ENCODE data around the gene SAPCD1.
"Not testable (repeated sequence)": the region's sequence is repeated elsewhere in the genome, so short reads cannot be mapped to it uniquely, and the experiment has no call there.

SAPCD1 gene

DNA sequence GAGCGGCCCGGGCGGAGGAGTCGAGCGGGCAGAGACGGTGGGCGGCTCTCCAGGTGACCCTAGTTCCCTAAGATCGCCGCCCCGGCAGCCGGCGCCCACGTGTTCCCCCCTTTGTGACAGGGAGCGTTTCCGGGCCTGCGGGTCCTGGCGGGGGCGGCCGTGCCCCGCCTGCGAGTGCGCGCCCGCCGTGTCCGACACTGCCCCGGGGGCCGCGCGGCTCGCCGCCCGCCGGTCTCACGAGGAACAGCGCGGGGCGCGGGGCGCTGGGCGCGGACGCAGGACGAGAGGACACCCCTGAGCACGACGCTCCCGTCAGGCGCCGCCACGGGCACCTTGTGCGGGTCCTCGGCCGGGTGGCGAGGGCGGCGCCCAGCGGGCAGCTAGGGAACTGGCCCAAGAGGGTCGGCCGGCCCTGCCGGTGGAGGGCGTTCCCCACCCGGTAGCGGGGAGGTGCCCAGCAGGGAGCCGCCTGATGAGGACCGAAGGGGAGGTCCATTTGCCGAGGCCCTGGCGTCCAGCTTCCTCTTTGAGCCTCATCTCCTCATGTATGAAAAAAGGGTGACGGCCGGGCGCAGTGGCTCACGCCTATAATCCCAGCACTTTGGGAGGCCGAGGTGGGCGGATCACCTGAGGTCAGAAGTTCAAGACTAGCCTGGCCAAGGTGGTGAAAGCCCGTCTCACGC lies 33.3 kb downstream of the SAPCD1 start, which contains the start of gene VARS1:
Gene VARS1, minus strand, starts transcription at position 137 of the 683 bp plus-strand sequence. CDS start 535 bp downstream, outside the sequence.
- peak; percentile 81 to 83 for DNase-seq (ENCODE audit: extremely low read depth in 1 of 2, low read depth in 1 of 2)

DNA sequence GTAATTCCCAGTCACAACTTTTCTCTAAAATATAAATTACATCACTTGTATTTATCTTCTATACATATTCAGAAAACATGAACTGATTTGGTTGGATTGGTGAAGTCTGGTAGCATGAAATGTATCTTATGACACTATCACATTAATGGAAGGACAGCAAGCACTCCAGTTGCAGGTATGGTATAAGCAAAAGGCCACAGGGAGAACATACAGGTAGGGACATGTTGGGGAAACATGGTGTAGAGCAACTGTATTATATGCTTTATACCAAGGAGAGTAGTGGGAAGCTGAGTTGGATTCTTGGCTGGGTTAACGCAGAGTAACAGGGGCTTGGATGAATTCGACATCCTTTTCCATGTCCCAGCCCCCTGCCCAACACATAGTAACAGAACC lies 34.5 kb downstream of the SAPCD1 start:
- DNase-seq (ENCODE audit: extremely low read depth in 1 of 2, low read depth in 1 of 2): no peak

DNA sequence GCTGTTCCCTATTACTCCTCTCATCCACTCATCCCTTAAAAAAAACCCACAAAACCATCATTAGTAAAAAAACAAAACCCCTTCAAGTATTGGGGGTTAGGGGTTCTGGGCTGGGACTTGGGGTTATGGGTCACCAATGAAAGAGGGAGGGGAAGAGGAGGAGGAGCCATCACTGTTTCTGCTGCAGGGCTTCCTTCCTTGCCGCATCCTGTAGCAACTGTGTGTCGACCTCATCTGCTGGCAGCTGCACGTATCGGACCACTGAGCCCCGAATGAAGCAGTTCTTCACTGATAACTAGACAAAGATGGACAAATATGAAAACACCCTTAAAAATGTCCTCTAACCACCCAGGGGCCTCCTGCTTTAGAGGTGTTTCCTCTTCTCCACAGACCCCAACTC lies 35.1 kb downstream of the SAPCD1 start:
- no peak for DNase-seq (ENCODE audit: extremely low read depth in 1 of 2, low read depth in 1 of 2)

DNA sequence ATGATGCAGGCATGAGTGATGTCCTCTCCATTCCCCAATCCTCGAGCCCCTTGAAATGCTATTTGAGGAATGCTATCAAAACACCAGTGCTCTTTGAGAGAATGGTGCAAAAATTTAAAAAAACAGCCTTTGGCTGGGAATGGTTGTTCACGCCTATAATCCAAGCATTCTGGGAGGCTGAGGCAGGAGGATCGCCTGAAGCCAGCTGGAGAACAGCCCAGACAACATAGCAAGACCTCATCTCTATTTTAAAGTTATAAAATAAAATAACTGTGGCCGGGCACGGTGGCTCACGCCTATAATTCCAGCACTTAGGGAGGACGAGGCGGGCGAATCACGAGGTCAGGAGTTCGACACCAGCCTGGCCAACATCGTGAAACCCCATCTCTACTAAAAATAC lies 37.3 kb downstream of the SAPCD1 start:
- no peak for DNase-seq (ENCODE audit: extremely low read depth in 1 of 2, low read depth in 1 of 2)

- not testable (repeated sequence) for DNase-seq (ENCODE audit: extremely low read depth in 1 of 2, low read depth in 1 of 2)
Observed at GRCh38 chr6:31801031-31801927, 38.8 kb downstream of the SAPCD1 start.

GRCh38 chr6:31805939-31806469 lies 43.5 kb downstream of the SAPCD1 start:
- no peak for DNase-seq (ENCODE audit: extremely low read depth in 1 of 2, low read depth in 1 of 2)

DNA sequence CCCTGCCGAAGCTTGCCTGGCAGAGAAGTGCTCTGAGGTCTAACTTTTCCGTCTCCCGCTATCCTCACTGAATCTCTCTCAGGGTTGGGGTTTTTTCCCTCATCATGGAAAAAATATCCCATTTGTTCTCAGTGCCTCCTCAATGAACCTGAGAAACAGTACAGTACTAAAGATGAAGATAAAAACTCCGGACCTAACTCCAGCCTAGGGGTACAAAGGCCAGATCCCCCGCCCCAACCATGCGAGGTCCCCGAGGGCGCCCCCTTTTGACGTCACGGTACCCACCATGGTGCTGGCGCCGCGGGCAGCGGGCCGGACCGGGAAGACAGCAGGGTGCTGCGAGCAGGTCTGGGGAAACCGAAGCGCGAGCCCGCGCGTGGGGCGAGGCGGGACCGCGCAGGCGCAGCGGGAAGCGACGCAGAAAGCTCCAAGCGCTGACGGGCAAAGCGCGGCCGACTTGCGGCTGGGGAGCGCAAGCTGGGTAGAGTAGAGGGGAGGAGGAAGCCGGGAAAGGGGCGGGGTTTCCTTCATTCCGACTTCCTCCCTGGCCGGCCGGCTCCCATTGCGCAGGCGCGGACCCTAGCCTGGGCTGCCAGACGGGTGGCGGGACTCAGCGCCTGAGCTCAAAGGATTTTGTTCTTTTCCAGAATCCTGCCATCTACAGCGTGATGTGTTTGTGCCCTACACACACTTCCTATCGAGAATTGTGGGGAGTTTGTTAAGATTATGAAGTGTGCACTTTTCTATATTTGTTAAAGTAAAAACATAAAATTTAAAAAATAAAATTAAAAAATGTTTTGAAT lies 44.2 kb downstream of the SAPCD1 start, which contains the start of gene LSM2:
Gene LSM2, minus strand, starts transcription at position 497 of the 803 bp plus-strand sequence. Its CDS starts 209 bp downstream, at position 288.
- peak; percentile 95 for DNase-seq (ENCODE audit: extremely low read depth in 1 of 2, low read depth in 1 of 2)

DNA sequence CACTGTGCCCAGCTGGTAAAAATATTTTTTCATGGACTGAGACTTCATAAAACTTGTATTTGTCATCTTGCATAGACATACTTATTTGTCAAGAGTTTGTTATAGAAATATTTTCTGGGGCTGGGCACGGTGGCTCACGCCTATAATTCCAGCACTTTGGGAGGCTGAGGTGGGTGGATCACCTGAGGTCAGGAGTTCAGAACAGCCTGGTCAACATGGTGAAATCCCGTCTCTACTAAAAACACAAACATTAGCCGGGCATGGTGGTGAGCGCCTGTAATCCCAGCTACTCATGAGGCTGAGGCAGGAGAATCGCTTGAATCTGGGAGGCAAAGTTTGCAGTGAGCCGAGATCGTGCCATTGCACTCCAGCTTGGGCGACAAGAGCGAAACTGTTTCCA lies 46.1 kb downstream of the SAPCD1 start:
- not testable (repeated sequence) for DNase-seq (ENCODE audit: extremely low read depth in 1 of 2, low read depth in 1 of 2)

GRCh38 chr6:31811645-31812044 lies 49.2 kb downstream of the SAPCD1 start:
- no peak for DNase-seq (ENCODE audit: extremely low read depth in 1 of 2, low read depth in 1 of 2)

GRCh38 chr6:31813465-31813849 lies 51.0 kb downstream of the SAPCD1 start:
- no peak for DNase-seq (ENCODE audit: extremely low read depth in 1 of 2, low read depth in 1 of 2)
